Parathyroid adenoma (tissue), 2 donors: ENCODE data around the gene POLK.

Experiments used
- H2AFZ ChIP-seq: fragments of 300-600 bp; sonication (generic); one replicate; pipeline ENCODE4 v1.7.0; 2017; ENCODE audit warnings: antibody characterized with exemption, mild to moderate bottlenecking
- H3K27ac ChIP-seq: fragments of 300-600 bp; sonication (generic); one replicate; pipeline ENCODE4 v1.7.0; 2017
- H3K27me3 ChIP-seq: fragments of 300-600 bp; sonication (generic); one replicate; pipeline ENCODE4 v1.7.0; 2017; ENCODE audit warnings: low read length; ENCODE audit not compliant: control insufficient read depth, insufficient read depth
- H3K36me3 ChIP-seq: fragments of 300-600 bp; sonication (generic); one replicate; pipeline ENCODE4 v1.7.0; 2017; ENCODE audit warnings: low read length; ENCODE audit not compliant: control insufficient read depth, insufficient read depth
- H3K4me1 ChIP-seq: fragments of 300-600 bp; sonication (generic); one replicate; pipeline ENCODE4 v1.7.0; 2017; ENCODE audit warnings: control low read depth
- H3K4me2 ChIP-seq: fragments of 300-600 bp; sonication (generic); one replicate; pipeline ENCODE4 v1.7.0; 2017; ENCODE audit warnings: low read length
- H3K4me3 ChIP-seq: fragments of 300-600 bp; sonication (generic); one replicate; pipeline ENCODE4 v1.7.0; 2017; ENCODE audit warnings: low read depth, low read length
- H3K79me2 ChIP-seq: fragments of 300-600 bp; sonication (generic); one replicate; pipeline ENCODE4 v1.7.0; 2017; ENCODE audit warnings: control low read depth
- H3K9ac ChIP-seq: fragments of 300-600 bp; sonication (generic); one replicate; pipeline ENCODE4 v1.7.0; 2017; ENCODE audit warnings: mild to moderate bottlenecking
- H3K9me3 ChIP-seq: fragments of 300-600 bp; sonication (generic); one replicate; pipeline ENCODE4 v1.7.0; 2017; ENCODE audit warnings: low read length; ENCODE audit not compliant: control insufficient read depth
- TF ChIP-seq, protein P1 (sequence below): fragments of 300-600 bp; sonication (generic); IDR thresholded peaks from one replicate; pipeline ENCODE4 v1.7.0; 2017; ENCODE audit warnings: antibody characterized with exemption, mild to moderate bottlenecking
- donor health status: primary hyperparathyroidism.

The POLK gene

DNA sequence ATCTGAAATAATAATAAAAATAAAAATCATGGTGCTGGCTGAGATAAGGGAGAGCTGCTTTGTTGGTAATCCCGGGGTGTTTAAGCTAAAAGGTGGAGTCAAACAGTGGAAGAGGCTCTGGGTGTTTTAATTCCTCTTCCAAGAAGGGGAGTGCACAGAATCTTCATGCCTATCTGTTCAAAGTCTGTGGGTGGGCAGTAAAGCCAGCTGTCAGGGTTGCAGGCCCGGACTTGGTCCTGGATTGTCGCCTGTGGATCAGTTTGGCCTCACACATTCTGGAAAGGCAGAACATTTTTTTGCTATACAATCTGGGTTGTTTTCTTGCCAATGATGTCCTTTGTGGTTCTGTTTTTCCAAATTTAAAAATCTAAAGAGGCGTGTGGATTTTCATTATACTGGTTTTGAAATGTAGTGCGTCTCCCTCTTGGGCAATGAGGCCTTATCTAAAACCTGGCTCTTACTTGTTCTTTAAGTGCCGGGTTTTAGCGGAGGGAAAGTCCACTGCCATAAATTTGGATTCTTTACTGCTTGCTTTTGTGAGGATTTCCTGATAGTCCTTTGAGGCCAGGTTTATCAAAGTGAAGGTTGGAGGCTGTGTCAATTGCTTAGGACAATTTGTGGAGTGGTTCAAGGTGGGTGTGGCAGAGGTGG is 105.4 kb downstream of the POLK start:
- peaks cover 12% of the 10 kb centered on the region for H3K4me1 ChIP-seq
- H3K27ac ChIP-seq, result no peak overlapping the region
- H3K27me3 ChIP-seq, result no peaks in the 10 kb centered on the region
- H2AFZ ChIP-seq, result peak overlapping the region; percentile 30
- TF ChIP-seq, protein P1, sequence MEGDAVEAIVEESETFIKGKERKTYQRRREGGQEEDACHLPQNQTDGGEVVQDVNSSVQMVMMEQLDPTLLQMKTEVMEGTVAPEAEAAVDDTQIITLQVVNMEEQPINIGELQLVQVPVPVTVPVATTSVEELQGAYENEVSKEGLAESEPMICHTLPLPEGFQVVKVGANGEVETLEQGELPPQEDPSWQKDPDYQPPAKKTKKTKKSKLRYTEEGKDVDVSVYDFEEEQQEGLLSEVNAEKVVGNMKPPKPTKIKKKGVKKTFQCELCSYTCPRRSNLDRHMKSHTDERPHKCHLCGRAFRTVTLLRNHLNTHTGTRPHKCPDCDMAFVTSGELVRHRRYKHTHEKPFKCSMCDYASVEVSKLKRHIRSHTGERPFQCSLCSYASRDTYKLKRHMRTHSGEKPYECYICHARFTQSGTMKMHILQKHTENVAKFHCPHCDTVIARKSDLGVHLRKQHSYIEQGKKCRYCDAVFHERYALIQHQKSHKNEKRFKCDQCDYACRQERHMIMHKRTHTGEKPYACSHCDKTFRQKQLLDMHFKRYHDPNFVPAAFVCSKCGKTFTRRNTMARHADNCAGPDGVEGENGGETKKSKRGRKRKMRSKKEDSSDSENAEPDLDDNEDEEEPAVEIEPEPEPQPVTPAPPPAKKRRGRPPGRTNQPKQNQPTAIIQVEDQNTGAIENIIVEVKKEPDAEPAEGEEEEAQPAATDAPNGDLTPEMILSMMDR, result no peak
- no peak overlapping the region for H3K4me3 ChIP-seq
- H3K4me2 ChIP-seq, result no peak overlapping the region
- H3K9me3 ChIP-seq, result no peaks in the 10 kb centered on the region
- no peak overlapping the region for H3K9ac ChIP-seq
- H3K36me3 ChIP-seq, result no peaks in the 10 kb centered on the region
- no peaks in the 10 kb centered on the region for H3K79me2 ChIP-seq

DNA sequence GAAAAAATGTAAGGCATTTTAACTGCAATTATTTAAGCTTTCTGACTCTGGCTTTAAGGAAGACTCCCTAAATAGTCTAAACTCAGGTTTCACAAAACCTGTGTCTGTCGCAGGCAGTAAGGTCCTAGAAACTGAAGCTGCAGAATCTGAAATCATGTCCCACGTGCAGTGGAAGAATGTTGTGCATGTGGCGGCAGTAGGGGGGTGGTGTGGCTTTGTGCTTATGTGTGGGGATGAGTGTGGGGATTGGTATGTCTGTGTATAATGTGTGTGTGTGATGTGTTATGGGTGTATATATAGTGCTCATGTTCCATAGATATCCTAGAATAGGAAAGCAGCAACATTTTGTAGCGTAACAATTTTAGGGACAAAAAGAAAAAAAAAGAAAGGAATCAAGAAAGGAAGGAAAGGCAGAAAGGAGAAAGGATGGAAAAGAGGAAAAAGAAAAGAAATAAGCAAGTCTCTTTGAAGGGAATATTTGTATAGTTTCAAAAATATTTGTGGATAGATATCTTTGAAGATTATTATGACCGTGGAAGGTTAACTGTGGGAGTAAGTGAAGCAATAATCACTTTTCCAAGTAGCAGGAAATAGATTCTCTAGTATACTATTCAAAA is 106.2 kb downstream of the POLK start:
- H2AFZ ChIP-seq, result no peak overlapping the region
- no peaks in the 10 kb centered on the region for H3K9me3 ChIP-seq
- H3K4me1 ChIP-seq, result peaks cover 12% of the 10 kb centered on the region
- no peaks in the 10 kb centered on the region for H3K79me2 ChIP-seq
- H3K4me3 ChIP-seq, result no peak overlapping the region
- H3K9ac ChIP-seq, result no peak overlapping the region
- H3K4me2 ChIP-seq, result no peak overlapping the region
- no peak overlapping the region for H3K27ac ChIP-seq
- no peaks in the 10 kb centered on the region for H3K27me3 ChIP-seq
- no peaks in the 10 kb centered on the region for H3K36me3 ChIP-seq
- TF ChIP-seq, protein P1, result no peak

DNA sequence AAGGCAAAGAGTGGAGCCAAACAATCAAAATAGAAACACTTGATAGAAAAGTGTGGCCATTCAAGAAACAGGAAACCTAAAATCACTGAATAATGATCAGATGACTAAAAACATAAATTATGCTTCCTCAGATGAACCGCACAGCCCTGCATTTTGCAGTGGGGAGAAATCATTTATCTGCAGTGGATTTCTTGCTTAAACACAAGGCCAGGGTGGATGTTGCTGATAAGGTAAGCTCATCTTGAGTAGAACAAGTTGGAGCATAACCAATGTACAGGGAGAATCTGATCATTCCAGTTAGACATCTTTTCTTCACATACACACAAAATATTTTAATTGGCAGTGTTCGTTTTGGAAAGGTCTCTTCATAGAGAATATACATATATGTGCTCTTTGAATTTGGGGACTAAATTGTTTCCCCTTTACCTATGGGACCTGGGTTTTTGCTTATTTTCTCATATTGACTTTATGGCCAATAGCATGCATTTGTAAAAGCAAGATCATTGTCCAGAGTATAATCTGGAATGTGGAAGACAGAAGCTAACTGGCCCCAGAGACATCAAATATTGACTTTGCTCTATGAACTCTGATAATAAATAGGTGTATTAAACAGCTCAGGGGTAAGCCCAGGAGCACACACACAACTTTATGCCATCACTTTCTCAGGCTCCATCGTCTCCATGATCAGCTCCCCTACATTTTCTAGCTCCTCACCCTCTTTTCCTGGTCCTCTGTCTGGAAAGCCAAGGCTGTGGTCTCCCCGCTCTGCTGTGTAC is 108.7 kb downstream of the POLK start:
- Histone ChIP-seq H3K27ac (peak overlapping the region; percentile 1), H3K9ac (no peak overlapping the region), H3K4me1 (peaks cover 12% of the 10 kb centered on the region), H3K36me3 (no peaks in the 10 kb centered on the region), H3K79me2 (no peaks in the 10 kb centered on the region), H3K9me3 (no peaks in the 10 kb centered on the region), H3K4me3 (no peak overlapping the region), H2AFZ (peak overlapping the region; percentile 19), H3K27me3 (no peaks in the 10 kb centered on the region), H3K4me2 (no peak overlapping the region)
- TF ChIP-seq, protein P1, result no peak

DNA sequence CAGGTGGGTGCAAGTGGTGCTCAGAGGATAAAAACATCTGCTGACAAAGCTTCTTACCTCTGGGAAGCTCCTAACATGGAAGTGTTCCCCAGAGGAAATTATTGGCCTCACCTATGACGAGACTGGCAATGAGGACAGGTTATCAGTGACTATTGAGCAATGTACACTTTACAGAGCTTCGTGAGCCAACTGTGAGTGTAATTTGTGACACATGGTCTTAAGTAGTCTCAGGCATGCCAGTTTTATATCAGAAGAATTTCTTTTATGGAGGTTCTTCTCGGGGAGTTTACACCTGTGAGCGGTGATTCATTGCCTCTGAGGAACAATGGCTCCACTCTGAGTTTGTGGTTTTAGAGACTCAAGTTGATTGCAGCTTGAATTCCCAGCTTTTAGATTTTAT is 110.9 kb downstream of the POLK start:
- Histone ChIP-seq H3K9me3 (no peaks in the 10 kb centered on the region), H3K27me3 (no peaks in the 10 kb centered on the region), H2AFZ (no peak overlapping the region), H3K4me2 (no peak overlapping the region), H3K9ac (no peak overlapping the region), H3K79me2 (no peaks in the 10 kb centered on the region), H3K4me3 (no peak overlapping the region), H3K36me3 (no peaks in the 10 kb centered on the region), H3K27ac (no peak overlapping the region), H3K4me1 (peaks cover 16% of the 10 kb centered on the region)
- TF ChIP-seq, protein P1, result no peak
